ENCODE results near the gene IDH1.
"Not testable (repeated sequence)": the region's sequence is repeated elsewhere in the genome, so short reads cannot be mapped to it uniquely, and the experiment has no call there.

The IDH1 gene

GRCh38 chr2:208266553-208266893, 11.7 kb upstream of the IDH1 start:
- Histone ChIP-seq H3K4me1 (ENCODE audit: low read depth, poor library complexity, severe bottlenecking) (peaks cover 17% of the 10 kb centered on the region), H3K9ac (peak overlapping the region; percentile 45; the same call in 1 of the 2 replicates), H3K4me3 (IDR thresholded peaks at IDR 0.05; ENCODE audit: insufficient read depth, low read depth, low read length) (no peak overlapping the region), H3K4me2 (peak overlapping the region; percentile 39), H4K20me1 (ENCODE audit: insufficient read depth) (no peaks in the 10 kb centered on the region), H3K36me3 (ENCODE audit: insufficient read depth) (no peaks in the 10 kb centered on the region), H3K27ac (peak overlapping the region; percentile 43), H3K79me2 (ENCODE audit: insufficient read depth, low read depth) (peaks cover 15% of the 10 kb centered on the region; the same call in 1 of the 2 replicates), H3K27me3 (ENCODE audit: insufficient read depth, low read depth) (no peaks in the 10 kb centered on the region), H2AFZ (ENCODE audit: low read depth) (peak overlapping the region; percentile 62; the same call in 1 of the 2 replicates)
- TF ChIP-seq CTCF (conservative IDR thresholded peaks at IDR 0.05; ENCODE audit: low read depth, low read length): no peak

- Histone ChIP-seq H3K4me3 (IDR thresholded peaks at IDR 0.05; ENCODE audit: insufficient read depth, low read depth, low read length) (peak within 1 kb of the TSS; percentile 71), H2AFZ (ENCODE audit: low read depth) (peak within 1 kb of the TSS; percentile 62), H3K27ac (peak within 1 kb of the TSS; percentile 43), H3K79me2 (ENCODE audit: insufficient read depth, low read depth) (peaks cover 15% of the 10 kb centered on the region; the same call in 1 of the 2 replicates), H3K36me3 (ENCODE audit: insufficient read depth) (no peaks in the 10 kb centered on the region), H3K4me1 (ENCODE audit: low read depth, poor library complexity, severe bottlenecking) (peaks cover 17% of the 10 kb centered on the region), H4K20me1 (ENCODE audit: insufficient read depth) (no peaks in the 10 kb centered on the region), H3K27me3 (ENCODE audit: insufficient read depth, low read depth) (no peaks in the 10 kb centered on the region), H3K4me2 (peak within 1 kb of the TSS; percentile 45), H3K9ac (peak within 1 kb of the TSS; percentile 45; the same call in 1 of the 2 replicates)
- no peak for TF ChIP-seq CTCF (conservative IDR thresholded peaks at IDR 0.05; ENCODE audit: low read depth, low read length)
Observed at GRCh38 chr2:208265801-208266552, 11.1 kb upstream of the IDH1 start, which contains the start of gene PIKFYVE. Gene PIKFYVE (plus strand): TSS chr2:208266255. CDS start chr2:208271520, 5,265 bp downstream.

- Histone ChIP-seq H3K4me3 (IDR thresholded peaks at IDR 0.05; ENCODE audit: insufficient read depth, low read depth, low read length) (peak overlapping the region; percentile 71), H3K27me3 (ENCODE audit: insufficient read depth, low read depth) (no peaks in the 10 kb centered on the region), H3K27ac (peak overlapping the region; percentile 43; the same call in 1 of the 2 replicates), H3K4me2 (peak overlapping the region; percentile 45), H2AFZ (ENCODE audit: low read depth) (peak overlapping the region; percentile 62), H3K4me1 (ENCODE audit: low read depth, poor library complexity, severe bottlenecking) (peaks cover 17% of the 10 kb centered on the region), H4K20me1 (ENCODE audit: insufficient read depth) (no peaks in the 10 kb centered on the region), H3K9ac (peak overlapping the region; percentile 45; the same call in 1 of the 2 replicates), H3K79me2 (ENCODE audit: insufficient read depth, low read depth) (peaks cover 15% of the 10 kb centered on the region; the same call in 1 of the 2 replicates), H3K36me3 (ENCODE audit: insufficient read depth) (no peaks in the 10 kb centered on the region)
- no peak for TF ChIP-seq CTCF (conservative IDR thresholded peaks at IDR 0.05; ENCODE audit: low read depth, low read length)
Observed at GRCh38 chr2:208265371-208265800, 10.5 kb upstream of the IDH1 start.

- not testable (repeated sequence) for H3K9ac ChIP-seq; H3K27me3 ChIP-seq (ENCODE audit: insufficient read depth, low read depth); H2AFZ ChIP-seq (ENCODE audit: low read depth); H4K20me1 ChIP-seq (ENCODE audit: insufficient read depth); H3K4me3 ChIP-seq (IDR thresholded peaks at IDR 0.05; ENCODE audit: insufficient read depth, low read depth, low read length); H3K79me2 ChIP-seq (ENCODE audit: insufficient read depth, low read depth); H3K4me2 ChIP-seq; H3K27ac ChIP-seq; H3K36me3 ChIP-seq (ENCODE audit: insufficient read depth)
- peaks cover 24% of the 10 kb centered on the region for H3K4me1 ChIP-seq (ENCODE audit: low read depth, poor library complexity, severe bottlenecking)
Observed at GRCh38 chr2:208256849-208257813, 2.3 kb upstream of the IDH1 start.
